H1 (cell line): Measurements from ENCODE around the gene HIBADH. TPM values are rescaled to one million over a fixed set of nuclear protein-coding genes. Genes with fewer than 3 reads are reported as not detected.

Experiments used
- CTCF ChIA-PET: fragments of 300-600 bp; sonication (Branson Sonifier 250); formaldehyde crosslinking; loops from one replicate; lab custom pipeline; 2021; ENCODE audit not compliant: partially characterized antibody; lab: Charles Lee
- POLR2A ChIA-PET: fragments of 300-600 bp; sonication (Branson Sonifier 250); formaldehyde crosslinking; loops from one replicate; lab custom pipeline; 2021; ENCODE audit warnings: inconsistent platforms; ENCODE audit not compliant: partially characterized antibody; lab: Charles Lee
- DNase-seq, 2 experiments: peaks; one replicate each; pipeline versions ENCODE4 v3.0.0 to v3.0.0-alpha.2; 2010 to 2022; ENCODE audit warnings: low spot score in 2 of 2, low read depth in 1 of 2, mixed read lengths in 1 of 2
- FAIRE-seq: peaks from 2 replicates; lab custom pipeline; 2011; peaks lifted over from hg19 to GRCh38; lab: Jason Lieb, UNC
- H2AFZ ChIP-seq: 2 replicates; pipeline ENCODE4 v1.8.1; 2012; ENCODE audit warnings: low read length, inconsistent platforms
- H2AK5ac ChIP-seq: 2 replicates; pipeline ENCODE4 v1.6.1; 2013; ENCODE audit warnings: low read depth, low read length
- H2BK120ac ChIP-seq: replicated peaks from 2 replicates; pipeline ENCODE3; 2013; ENCODE audit warnings: low read depth, low read length, inconsistent platforms
- H2BK12ac ChIP-seq: 2 replicates; pipeline ENCODE4 v1.6.1; 2013; ENCODE audit warnings: low read depth, low read length
- H2BK15ac ChIP-seq: 2 replicates; pipeline ENCODE4 v1.6.1; 2013; ENCODE audit warnings: low read length
- H2BK20ac ChIP-seq: 2 replicates; pipeline ENCODE4 v1.6.1; 2013; ENCODE audit warnings: low read length
- H2BK5ac ChIP-seq: 2 replicates; pipeline ENCODE4 v1.6.1; 2013; ENCODE audit warnings: low read depth, low read length
- H3K14ac ChIP-seq: 2 replicates; pipeline ENCODE4 v1.6.1; 2013; ENCODE audit warnings: inconsistent platforms; ENCODE audit not compliant: insufficient read length
- H3K18ac ChIP-seq: 2 replicates; pipeline ENCODE4 v1.6.1; 2013; ENCODE audit warnings: low read length; ENCODE audit errors: extremely low read depth
- H3K23ac ChIP-seq: 2 replicates; pipeline ENCODE4 v1.6.1; 2013; ENCODE audit warnings: inconsistent platforms; ENCODE audit not compliant: insufficient read length
- H3K23me2 ChIP-seq: 2 replicates; pipeline ENCODE4 v1.6.1; 2013; ENCODE audit warnings: low read depth, low read length
- H3K27ac ChIP-seq: 2 replicates; pipeline ENCODE4 v1.6.1; 2011; ENCODE audit warnings: low read depth, low read length, inconsistent platforms
- H3K27me3 ChIP-seq, 4 experiments: replicated peaks in 1 of 4; 1 replicate in 1 of 4; 2 replicates in 3 of 4; pipeline versions ENCODE4 v1.6.1 to v1.8.1; 2011 to 2013; ENCODE audit warnings: low read length in 3 of 4, mild to moderate bottlenecking in 3 of 4, inconsistent platforms in 2 of 4, mixed read lengths in 2 of 4, moderate library complexity in 1 of 4; ENCODE audit not compliant: control insufficient read depth in 3 of 4, insufficient read depth in 3 of 4; ENCODE audit errors: extremely low read depth in 1 of 4
- H3K36me3 ChIP-seq, 4 experiments: 2 replicates each; pipeline versions ENCODE4 v1.6.1 to v1.8.1; 2011 to 2013; ENCODE audit warnings: mild to moderate bottlenecking in 4 of 4, low read length in 3 of 4, moderate library complexity in 2 of 4, control low read depth in 1 of 4, inconsistent platforms in 1 of 4; ENCODE audit not compliant: insufficient read depth in 4 of 4, control insufficient read depth in 2 of 4
- H3K4ac ChIP-seq: replicated peaks from 2 replicates; pipeline ENCODE3; 2013; ENCODE audit warnings: low read length, low read depth, mixed read lengths, inconsistent platforms; ENCODE audit not compliant: insufficient read length
- H3K4me1 ChIP-seq, 4 experiments: replicated peaks in 1 of 4; 1 replicate in 1 of 4; 2 replicates in 3 of 4; pipeline versions ENCODE4 v1.6.1 to v1.8.1; 2011 to 2013; ENCODE audit warnings: low read length in 3 of 4, inconsistent platforms in 2 of 4, mixed read lengths in 1 of 4; ENCODE audit not compliant: insufficient read depth in 4 of 4, control insufficient read depth in 3 of 4
- H3K4me2 ChIP-seq, 2 experiments: 2 replicates each; pipeline versions ENCODE4 v1.6.1 to v1.8.1; 2011 to 2013; ENCODE audit warnings: low read depth in 2 of 2, low read length in 2 of 2, control low read depth in 1 of 2, inconsistent platforms in 1 of 2, mild to moderate bottlenecking in 1 of 2; ENCODE audit not compliant: insufficient read depth in 1 of 2
- H3K4me3 ChIP-seq, 4 experiments: fragments of 200-600, 300-600 bp in 1 of 4; sonication (generic), shearing (Covaris generic), sonication (Bioruptor Twin) in 1 of 4; 2 replicates each; pipeline versions ENCODE4 v1.5.1 to v1.8.1; 2011 to 2016; ENCODE audit warnings: low read length in 4 of 4, low read depth in 3 of 4, control low read depth in 2 of 4, inconsistent platforms in 2 of 4, mild to moderate bottlenecking in 2 of 4, mixed read lengths in 1 of 4, moderate library complexity in 1 of 4; ENCODE audit not compliant: insufficient read depth in 2 of 4; ENCODE audit errors: extremely low read depth in 1 of 4
- H3K56ac ChIP-seq: replicated peaks from 2 replicates; pipeline ENCODE3; 2013; ENCODE audit warnings: low read depth, mild to moderate bottlenecking, mixed read lengths, low read length, inconsistent platforms; ENCODE audit not compliant: insufficient read length
- H3K79me1 ChIP-seq: 2 replicates; pipeline ENCODE4 v1.6.1; 2013; ENCODE audit warnings: low read depth, low read length, control low read depth
- H3K79me2 ChIP-seq, 2 experiments: 2 replicates each; pipeline versions ENCODE4 v1.6.1 to v1.8.1; 2012 to 2013; ENCODE audit warnings: low read length in 2 of 2, mild to moderate bottlenecking in 2 of 2, inconsistent platforms in 1 of 2; ENCODE audit not compliant: insufficient read depth in 2 of 2, control insufficient read depth in 1 of 2
- H3K9ac ChIP-seq, 4 experiments: replicated peaks in 1 of 4; 1 replicate in 1 of 4; 2 replicates in 3 of 4; pipeline versions ENCODE4 v1.6.1 to v1.8.1; 2011 to 2013; ENCODE audit warnings: low read depth in 3 of 4, low read length in 3 of 4, control low read depth in 2 of 4, mild to moderate bottlenecking in 2 of 4, moderate library complexity in 2 of 4, inconsistent platforms in 1 of 4; ENCODE audit errors: extremely low read depth in 1 of 4
- H3K9me3 ChIP-seq, 2 experiments: 2 replicates each; pipeline versions ENCODE4 v1.6.1 to v1.8.1; 2012 to 2013; ENCODE audit warnings: mild to moderate bottlenecking in 2 of 2, moderate library complexity in 2 of 2, control low read depth in 1 of 2, inconsistent platforms in 1 of 2, low read depth in 1 of 2, low read length in 1 of 2, mixed read lengths in 1 of 2; ENCODE audit not compliant: insufficient read depth in 2 of 2
- H4K20me1 ChIP-seq, 2 experiments: replicated peaks in 1 of 2; 2 replicates each; pipeline versions ENCODE3 to v1.8.1; 2011 to 2013; ENCODE audit warnings: inconsistent platforms in 2 of 2, low read length in 2 of 2, mild to moderate bottlenecking in 1 of 2; ENCODE audit not compliant: insufficient read depth in 2 of 2, control insufficient read depth in 1 of 2
- H4K5ac ChIP-seq: 2 replicates; pipeline ENCODE4 v1.6.1; 2013; ENCODE audit warnings: low read length, low read depth, mixed read lengths, inconsistent platforms; ENCODE audit not compliant: insufficient read length
- H4K8ac ChIP-seq: 2 replicates; pipeline ENCODE4 v1.8.0; 2013; ENCODE audit warnings: mild to moderate bottlenecking, moderate library complexity, low read length, inconsistent platforms; ENCODE audit not compliant: insufficient read depth; ENCODE audit errors: extremely low read depth
- H4K91ac ChIP-seq: replicated peaks from 2 replicates; pipeline ENCODE3; 2013; ENCODE audit warnings: low read length, mixed read lengths, inconsistent platforms; ENCODE audit not compliant: insufficient read length
- GABPA ChIP-seq: IDR thresholded peaks from 2 replicates; pipeline ENCODE4 v1.6.1; 2011; ENCODE audit warnings: mild to moderate bottlenecking, low read length, moderate library complexity, borderline replicate concordance; ENCODE audit not compliant: insufficient read depth
- POLR2A ChIP-seq, 2 experiments: IDR thresholded peaks; 1 replicate in 1 of 2; 2 replicates in 1 of 2; pipeline ENCODE4 v1.6.1; 2011; ENCODE audit warnings: low read depth in 2 of 2, low read length in 2 of 2, mild to moderate bottlenecking in 2 of 2; ENCODE audit errors: control extremely low read depth in 1 of 2
- SRF ChIP-seq: IDR thresholded peaks from 2 replicates; pipeline ENCODE4 v1.6.1; 2011; ENCODE audit warnings: mild to moderate bottlenecking, low read depth, low read length, moderate library complexity
- WGBS, 2 experiments: shearing (Covaris generic) in 1 of 2; methylation state at CpG; one replicate each; pipeline versions ENCODE4 v1.1.6 to v1.1.7; 2013 to 2015; ENCODE audit warnings: low lambda C conversion rate in 2 of 2, mixed read lengths in 2 of 2, inconsistent platforms in 1 of 2, low coverage in 1 of 2, missing lambda C conversion rate in 1 of 2; ENCODE audit not compliant: insufficient replicate concordance in 2 of 2, insufficient coverage in 1 of 2, insufficient read length in 1 of 2; ENCODE audit errors: extremely low coverage in 1 of 2, missing lambda C conversion rate in 1 of 2; 5-methylcytosine and 5-hydroxymethylcytosine counted together
- polyA plus RNA-seq, 7 experiments: library from polyadenylated mRNA; depleted of rRNA in 3 of 7; stranded (reverse) in 5 of 7; unstranded in 2 of 7; fragments of >200 nt in 5 of 7; fragments of 200-250 nt in 2 of 7; gene quantifications; 1 replicate in 5 of 7; 2 replicates in 1 of 7; 4 replicates in 1 of 7; pipeline versions ENCODE4 v1.2.1 to v1.2.3, GENCODE V29; 2011 to 2013; ENCODE audit warnings: missing spikeins in 2 of 7, mixed read lengths in 2 of 7
- total RNA-seq: library from RNA; stranded (reverse); fragmentation: NEBNext Ultra II Directional; extraction: Animal tissue kit (Norgen Biotek cat#: 25700); gene quantifications from 2 replicates; pipeline ENCODE4 v1.2.1, GENCODE V29; 2021
- TF ChIP-seq, protein P1 (sequence below): IDR thresholded peaks from 2 replicates; pipeline ENCODE4 v1.6.1; 2011; ENCODE audit warnings: low read depth, mild to moderate bottlenecking, low read length; ENCODE audit not compliant: insufficient read depth

The HIBADH gene
- total and polyA plus RNA-seq, 2 of the 8 experiments (the other 6 are each of a cell fraction or from before 2014, with no cell fraction given), result 30.1 to 39.5 TPM

DNA sequence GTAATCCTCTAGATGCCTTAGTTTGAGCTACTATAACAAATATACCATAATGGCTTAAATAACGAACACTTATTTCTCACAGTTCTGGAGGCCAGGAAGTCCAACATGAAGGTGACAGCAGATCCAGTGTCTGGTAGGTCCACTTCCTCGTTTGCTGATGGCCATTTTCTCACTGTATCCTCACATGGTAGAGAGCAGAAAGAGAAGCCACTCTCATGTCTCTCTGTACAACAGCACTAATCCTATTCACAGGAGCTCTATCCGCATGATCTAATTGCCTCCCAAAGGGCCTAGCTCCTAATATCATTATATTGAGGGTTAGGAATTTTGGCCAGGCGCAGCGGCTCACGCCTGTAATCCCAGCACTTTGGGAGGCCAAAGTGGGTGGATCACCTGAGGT lies 10.2 kb downstream of the HIBADH start:
- H3K4ac ChIP-seq, result no peak overlapping the region
- no peak overlapping the region for H2BK20ac ChIP-seq
- H3K23ac ChIP-seq, result no peak overlapping the region
- no peak overlapping the region for H4K91ac ChIP-seq
- H3K18ac ChIP-seq, result no peak overlapping the region
- TF ChIP-seq SRF (no peak), POLR2A (IDR thresholded peaks at IDR 0.05; ENCODE audit: control extremely low read depth in 1 of 2, low read depth in 2 of 2, low read length in 2 of 2) (no peak), GABPA (no peak)
- TF ChIP-seq, protein P1, sequence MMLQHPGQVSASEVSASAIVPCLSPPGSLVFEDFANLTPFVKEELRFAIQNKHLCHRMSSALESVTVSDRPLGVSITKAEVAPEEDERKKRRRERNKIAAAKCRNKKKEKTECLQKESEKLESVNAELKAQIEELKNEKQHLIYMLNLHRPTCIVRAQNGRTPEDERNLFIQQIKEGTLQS, result no peak
- H4K8ac ChIP-seq, result no peak overlapping the region
- CTCF ChIA-PET, result interaction anchor here (0.6 to 1.7 kb wide), 4 partner anchors 8 to 324 kb away, joined by 3 to 4 read pairs (median 3); no protein-coding TSS in a partner anchor
- no peak overlapping the region for H4K5ac ChIP-seq
- H2AK5ac ChIP-seq, result no peak overlapping the region
- H2AFZ ChIP-seq, result no peak overlapping the region
- H3K79me2 ChIP-seq, result peaks cover 0 to 11% of the 10 kb centered on the region in 2 experiments; a peak in 1 of 4 replicates
- FAIRE-seq, result no peak
- H3K36me3 ChIP-seq, result peaks cover 0 to 4% (median 3%) of the 10 kb centered on the region in 4 experiments; a peak in 3 of 8 replicates
- H4K20me1 ChIP-seq, result no peaks in the 10 kb centered on the region
- H3K27me3 ChIP-seq, result no peaks in the 10 kb centered on the region
- POLR2A ChIA-PET, result interaction anchor here (0.7 kb wide), 1 partner anchor 216 kb away, joined by 4 read pairs; no protein-coding TSS in a partner anchor
- no peak overlapping the region for H2BK15ac ChIP-seq
- H2BK12ac ChIP-seq, result no peak overlapping the region
- H3K23me2 ChIP-seq, result no peaks in the 10 kb centered on the region; the same call in 1 of the 2 replicates
- 94% methylated on average over 6 of the region's 6 CpGs; no CpG with 5 or more reads in 1 of the 2 experiments for WGBS, 2 experiments
- no peaks in the 10 kb centered on the region for H3K79me1 ChIP-seq
- no peak overlapping the region for H3K14ac ChIP-seq
- no peak overlapping the region for H3K4me2 ChIP-seq
- no peaks in the 10 kb centered on the region for H3K9me3 ChIP-seq
- no peak overlapping the region for H3K4me3 ChIP-seq
- H3K4me1 ChIP-seq, result no peaks in the 10 kb centered on the region
- no peak overlapping the region for H3K9ac ChIP-seq
- H2BK5ac ChIP-seq, result no peak overlapping the region
- DNase-seq, result no peak
- H2BK120ac ChIP-seq, result no peak overlapping the region
- no peak overlapping the region for H3K56ac ChIP-seq
- no peak overlapping the region for H3K27ac ChIP-seq
